ENCODE data around the gene CCR9. TPM values are rescaled to one million over a fixed set of nuclear protein-coding genes. Genes with fewer than 3 reads are reported as not detected.

CCR9 gene
- total RNA-seq, 1 experiment from 2014 or later = not detected

GRCh38 chr3:45946307-45946706 is 60.0 kb downstream of the CCR9 start:
- Histone ChIP-seq H3K9ac (ENCODE audit: low read length) (no peak overlapping the region), H3K4me2 (ENCODE audit: low read length) (no peak overlapping the region), H3K4me3 (replicated peaks in 1 of 2; ENCODE audit: low read depth in 1 of 2, low read length in 2 of 2) (no peak overlapping the region), H3K4me1 (ENCODE audit: control insufficient read depth in 1 of 2, insufficient read depth in 2 of 2, low read length in 2 of 2) (no peaks in the 10 kb centered on the region), H3K27me3 (ENCODE audit: insufficient read depth, low read length) (no peaks in the 10 kb centered on the region), H3K27ac (ENCODE audit: low read depth, low read length) (no peak overlapping the region), H3K79me2 (ENCODE audit: insufficient read depth, low read length) (no peaks in the 10 kb centered on the region), H3K36me3 (ENCODE audit: control insufficient read depth in 1 of 2, insufficient read depth in 2 of 2, low read length in 2 of 2) (peaks cover 2 to 33% of the 10 kb centered on the region in 2 experiments; a peak in 3 of 4 replicates), H3K9me3 (ENCODE audit: control insufficient read depth in 1 of 2, insufficient read depth in 1 of 2, low read depth in 1 of 2, low read length in 2 of 2) (no peaks in the 10 kb centered on the region), H4K20me1 (ENCODE audit: insufficient read depth) (no peaks in the 10 kb centered on the region), H3K9me2 (ENCODE audit: insufficient read depth) (no peaks in the 10 kb centered on the region), H2AFZ (ENCODE audit: low read depth, low read length, poor library complexity, severe bottlenecking) (no peak overlapping the region)
- DNase-seq (ENCODE audit: low read depth, low spot score) (no peak), ATAC-seq (no peak)
- CTCF ChIA-PET = no interaction called here
- TF ChIP-seq CEBPB (IDR thresholded peaks at IDR 0.05; ENCODE audit: low read depth) (no peak), FOSL1 (IDR thresholded peaks at IDR 0.05; ENCODE audit: low read depth) (no peak), MAX (IDR thresholded peaks at IDR 0.05) (no peak), YY1 (IDR thresholded peaks at IDR 0.05; ENCODE audit: extremely low read depth, insufficient replicate concordance, low read depth, low read length) (no peak), ZBTB33 (IDR thresholded peaks at IDR 0.05; ENCODE audit: extremely low read depth, insufficient replicate concordance, low read length) (no peak), ZFX (IDR thresholded peaks at IDR 0.05) (no peak)
- RAD21 ChIA-PET (ENCODE audit: low non-redundant PET in 1 of 2, low total read pairs in 2 of 2, uncharacterized antibody in 2 of 2, unreplicated experiment in 2 of 2) = no interaction called here
- intact Hi-C loops (cut with micrococcal nuclease) = no loop called here
- POLR2A ChIA-PET = no interaction called here
- BruUV-seq (replicated peaks) = no TSS peak

- CTCF ChIA-PET = no interaction called here
- POLR2A ChIA-PET = no interaction called here
- no peak for ATAC-seq
- TF ChIP-seq YY1 (IDR thresholded peaks at IDR 0.05; ENCODE audit: extremely low read depth, insufficient replicate concordance, low read depth, low read length) (no peak), POLR2A (IDR thresholded peaks at IDR 0.05; ENCODE audit: borderline replicate concordance, extremely low read depth, insufficient read depth, insufficient read length) (no peak), REST (IDR thresholded peaks at IDR 0.05; ENCODE audit: low read depth) (no peak), ELF1 (IDR thresholded peaks at IDR 0.05; ENCODE audit: borderline replicate concordance, low read depth) (no peak), MAX (IDR thresholded peaks at IDR 0.05) (no peak), ATF3 (IDR thresholded peaks at IDR 0.05) (no peak), TCF7L2 (IDR thresholded peaks at IDR 0.05; ENCODE audit: borderline replicate concordance, extremely low read depth, insufficient read depth, insufficient read length) (no peak), SIN3A (IDR thresholded peaks at IDR 0.05; ENCODE audit: low read depth) (no peak), POLR2AphosphoS5 (IDR thresholded peaks at IDR 0.05; ENCODE audit: low read depth, low read length) (no peak), SP1 (IDR thresholded peaks at IDR 0.05; ENCODE audit: low read depth) (no peak), SRF (IDR thresholded peaks at IDR 0.05; ENCODE audit: low read depth) (no peak), RAD21 (IDR thresholded peaks at IDR 0.05; ENCODE audit: low read depth) (no peak), ZFX (IDR thresholded peaks at IDR 0.05) (no peak)
These were observed 60.5 kb downstream of the CCR9 start for GRCh38 chr3:45946875-45947274.

More at GRCh38 chr3:45946875-45947274, 60.5 kb downstream of the CCR9 start:
- Histone ChIP-seq H4K20me1 (ENCODE audit: insufficient read depth) (no peaks in the 10 kb centered on the region), H3K27ac (ENCODE audit: low read depth, low read length) (no peak overlapping the region), H3K9ac (ENCODE audit: low read length) (no peak overlapping the region), H3K36me3 (ENCODE audit: control insufficient read depth in 1 of 2, insufficient read depth in 2 of 2, low read length in 2 of 2) (peaks cover 6 to 33% of the 10 kb centered on the region in 2 experiments; a peak in 3 of 4 replicates), H3K4me2 (ENCODE audit: low read length) (no peak overlapping the region), H3K9me2 (ENCODE audit: insufficient read depth) (no peaks in the 10 kb centered on the region), H3K4me1 (ENCODE audit: control insufficient read depth in 1 of 2, insufficient read depth in 2 of 2, low read length in 2 of 2) (no peaks in the 10 kb centered on the region), H3K79me2 (ENCODE audit: insufficient read depth, low read length) (no peaks in the 10 kb centered on the region), H2AFZ (ENCODE audit: low read depth, low read length, poor library complexity, severe bottlenecking) (no peak overlapping the region), H3K9me3 (ENCODE audit: control insufficient read depth in 1 of 2, insufficient read depth in 1 of 2, low read depth in 1 of 2, low read length in 2 of 2) (no peaks in the 10 kb centered on the region), H3K27me3 (ENCODE audit: insufficient read depth, low read length) (no peaks in the 10 kb centered on the region), H3K4me3 (replicated peaks in 1 of 2; ENCODE audit: low read depth in 1 of 2, low read length in 2 of 2) (no peak overlapping the region)
- BruUV-seq (replicated peaks) = no TSS peak
- no peak for DNase-seq (ENCODE audit: low read depth, low spot score)
- intact Hi-C loops (cut with micrococcal nuclease) = no loop called here
- RAD21 ChIA-PET (ENCODE audit: low non-redundant PET in 1 of 2, low total read pairs in 2 of 2, uncharacterized antibody in 2 of 2, unreplicated experiment in 2 of 2) = no interaction called here

Data from HCT116 (cell line).